Activated T-cell treated with anti-CD3 and anti-CD28 coated beads, Interleukin-2, amount 50 U/mL, for 72 hours (primary cell): ENCODE measurements around the gene ZNF701. TPM values are rescaled to one million over a fixed set of nuclear protein-coding genes. Genes with fewer than 3 reads are reported as not detected.
"Not testable (repeated sequence)": the region's sequence is repeated elsewhere in the genome, so short reads cannot be mapped to it uniquely, and the experiment has no call there.

ENCODE experiments used
- ATAC-seq, 2 donors: fragments of 150-1000 bp; cut with Tn5 transposase; replicated peaks in 1 of 2; 2 replicates each; pipeline ENCODE4 v1.10.0; 2021; ENCODE audit warnings: moderate library complexity in 2 of 2, mild to moderate bottlenecking in 1 of 2
- DNase-seq, 2 donors: peaks; one replicate each; pipeline ENCODE4 v3.0.0; 2021 to 2022; ENCODE audit warnings: mixed read lengths in 1 of 2
- H3K27ac Mint-ChIP-seq: one replicate; pipeline ENCODE4 v1.8.0; 2022; ENCODE audit warnings: mild to moderate bottlenecking, moderate library complexity, mixed read lengths
- H3K27me3 Mint-ChIP-seq: one replicate; pipeline ENCODE4 v1.8.0; 2022; ENCODE audit warnings: low read depth, mixed read lengths
- H3K36me3 Mint-ChIP-seq, 2 donors: one replicate each; pipeline ENCODE4 v1.8.0; 2022; ENCODE audit warnings: mixed read lengths in 2 of 2, mild to moderate bottlenecking in 1 of 2; ENCODE audit not compliant: insufficient read depth in 2 of 2
- H3K4me1 Mint-ChIP-seq: one replicate; pipeline ENCODE4 v1.8.0; 2022; ENCODE audit warnings: low read depth, mixed read lengths
- H3K4me3 Mint-ChIP-seq, 2 donors: one replicate each; pipeline ENCODE4 v1.8.0; 2022; ENCODE audit warnings: mild to moderate bottlenecking in 2 of 2, mixed read lengths in 2 of 2, moderate library complexity in 2 of 2
- H3K9me3 Mint-ChIP-seq, 2 donors: one replicate each; pipeline ENCODE4 v1.8.0; 2022; ENCODE audit warnings: mixed read lengths in 2 of 2
- total RNA-seq, 2 donors: library from RNA; stranded (reverse); gene quantifications; one replicate each; pipeline ENCODE4 v1.2.3, GENCODE V29; 2022

Gene ZNF701
- 10 to 100 TPM; 25.7 to 26.0 TPM for total RNA-seq

- peaks cover 40 to 50% of the 10 kb centered on the region in 2 donors for H3K36me3 Mint-ChIP-seq
- no peaks in the 10 kb centered on the region for H3K27me3 Mint-ChIP-seq
- H3K9me3 Mint-ChIP-seq, result peaks cover 15 to 30% of the 10 kb centered on the region in 2 donors
- ATAC-seq (peak; percentile 98), DNase-seq (peak; percentile 94 to 97)
- H3K27ac Mint-ChIP-seq, result peak within 1 kb of the TSS; percentile 85
- H3K4me3 Mint-ChIP-seq, result peak within 1 kb of the TSS; percentile 95 to 99
- peaks cover 31% of the 10 kb centered on the region for H3K4me1 Mint-ChIP-seq
Measured at GRCh38 chr19:52570000-52570861, at the start of gene ZNF701. Gene ZNF701, plus strand, starts transcription at chr19:52570287. Its CDS starts 3,861 bp downstream, at chr19:52574148.

- Mint-ChIP-seq H3K4me1 (peaks cover 7% of the 10 kb centered on the region), H3K4me3 (no peak overlapping the region), H3K9me3 (peaks cover 4 to 18% of the 10 kb centered on the region in 2 donors), H3K27me3 (no peaks in the 10 kb centered on the region), H3K27ac (no peak overlapping the region), H3K36me3 (peaks cover 9 to 13% of the 10 kb centered on the region in 2 donors)
- DNase-seq (no peak), ATAC-seq (no peak)
Measured at GRCh38 chr19:52522551-52522950, 47.5 kb upstream of the ZNF701 start.

- H3K27me3 Mint-ChIP-seq, result no peaks in the 10 kb centered on the region
- H3K36me3 Mint-ChIP-seq, result peaks cover 14 to 23% of the 10 kb centered on the region in 2 donors
- H3K9me3 Mint-ChIP-seq, result peaks cover 2 to 14% of the 10 kb centered on the region in 2 donors
- DNase-seq (no peak), ATAC-seq (no peak)
- peaks cover 11% of the 10 kb centered on the region for H3K4me1 Mint-ChIP-seq
- no peak overlapping the region for H3K27ac Mint-ChIP-seq
- H3K4me3 Mint-ChIP-seq, result no peak overlapping the region
Measured at GRCh38 chr19:52524086-52524485, 46.0 kb upstream of the ZNF701 start.

GRCh38 chr19:52527134-52527955, 42.7 kb upstream of the ZNF701 start, which contains the start of gene ZNF808:
Gene ZNF808, plus strand, starts transcription at chr19:52527668. Its CDS starts 15,617 bp downstream, at chr19:52543285.
- DNase-seq (peak; percentile 93 to 94), ATAC-seq (peak; percentile 92 to 93)
- Mint-ChIP-seq H3K9me3 (peaks cover 0 to 10% of the 10 kb centered on the region in 2 donors), H3K27me3 (no peaks in the 10 kb centered on the region), H3K4me1 (peaks cover 14% of the 10 kb centered on the region), H3K4me3 (peak within 1 kb of the TSS; percentile 88 to 98), H3K27ac (peak within 1 kb of the TSS; percentile 94), H3K36me3 (peaks cover 10 to 19% of the 10 kb centered on the region in 2 donors)

GRCh38 chr19:52527956-52528351, 42.1 kb upstream of the ZNF701 start:
- Mint-ChIP-seq H3K9me3 (peaks cover 0 to 7% of the 10 kb centered on the region in 2 donors), H3K4me1 (peaks cover 14% of the 10 kb centered on the region), H3K4me3 (peak overlapping the region; percentile 88 to 98), H3K27me3 (no peaks in the 10 kb centered on the region), H3K27ac (peak overlapping the region; percentile 94), H3K36me3 (peaks cover 9 to 22% of the 10 kb centered on the region in 2 donors)
- peak in 1 of 2 donors; percentile 8 for DNase-seq
- ATAC-seq, result peak; percentile 1 to 12

GRCh38 chr19:52532480-52532879, 37.6 kb upstream of the ZNF701 start:
- no peaks in the 10 kb centered on the region for H3K27me3 Mint-ChIP-seq
- no peak for ATAC-seq
- H3K36me3 Mint-ChIP-seq, result peaks cover 14 to 34% of the 10 kb centered on the region in 2 donors
- no peak for DNase-seq
- no peak overlapping the region for H3K4me3 Mint-ChIP-seq
- peaks cover 38% of the 10 kb centered on the region for H3K4me1 Mint-ChIP-seq
- peak overlapping the region; percentile 68 for H3K27ac Mint-ChIP-seq
- H3K9me3 Mint-ChIP-seq, result no peaks in the 10 kb centered on the region

GRCh38 chr19:52533901-52534300, 36.2 kb upstream of the ZNF701 start:
- DNase-seq (no peak), ATAC-seq (no peak)
- Mint-ChIP-seq H3K36me3 (peaks cover 12 to 31% of the 10 kb centered on the region in 2 donors), H3K4me1 (peaks cover 29% of the 10 kb centered on the region), H3K27me3 (no peaks in the 10 kb centered on the region), H3K27ac (no peak overlapping the region), H3K9me3 (peaks cover 0 to 4% of the 10 kb centered on the region in 2 donors), H3K4me3 (peak overlapping the region in 1 of 2 donors; percentile 94)

- H3K27me3 Mint-ChIP-seq, H3K27ac Mint-ChIP-seq, H3K9me3 Mint-ChIP-seq: not testable (repeated sequence)
- Mint-ChIP-seq H3K4me1 (peaks cover 24% of the 10 kb centered on the region), H3K4me3 (peak overlapping the region; percentile 93 to 94), H3K36me3 (peaks cover 12 to 37% of the 10 kb centered on the region in 2 donors)
- DNase-seq (peak; percentile 13 to 21), ATAC-seq (peak; percentile 1 to 6)
Measured at GRCh38 chr19:52535385-52535770, 34.7 kb upstream of the ZNF701 start.

GRCh38 chr19:52535771-52536447, 34.2 kb upstream of the ZNF701 start:
- DNase-seq (peak; percentile 91 to 92), ATAC-seq (peak; percentile 94 to 96)
- Mint-ChIP-seq H3K27me3 (no peaks in the 10 kb centered on the region), H3K36me3 (peaks cover 16 to 40% of the 10 kb centered on the region in 2 donors), H3K27ac (peak overlapping the region; percentile 80), H3K4me1 (peaks cover 24% of the 10 kb centered on the region), H3K9me3 (peaks cover 0 to 4% of the 10 kb centered on the region in 2 donors), H3K4me3 (peak overlapping the region; percentile 93 to 94)

- no peaks in the 10 kb centered on the region for H3K27me3 Mint-ChIP-seq
- H3K36me3 Mint-ChIP-seq, result peaks cover 19 to 43% of the 10 kb centered on the region in 2 donors
- H3K27ac Mint-ChIP-seq, result peak overlapping the region; percentile 80
- peaks cover 24% of the 10 kb centered on the region for H3K4me1 Mint-ChIP-seq
- ATAC-seq (peak; percentile 35 to 58), DNase-seq (peak; percentile 53 to 65)
- peak overlapping the region; percentile 93 to 94 for H3K4me3 Mint-ChIP-seq
- peaks cover 0 to 4% of the 10 kb centered on the region in 2 donors for H3K9me3 Mint-ChIP-seq
Measured at GRCh38 chr19:52536448-52536800, 33.7 kb upstream of the ZNF701 start.

- not testable (repeated sequence) for H3K9me3 Mint-ChIP-seq, H3K27me3 Mint-ChIP-seq, ATAC-seq, DNase-seq, H3K4me3 Mint-ChIP-seq
- Mint-ChIP-seq H3K36me3 (peaks cover 33 to 55% of the 10 kb centered on the region in 2 donors), H3K4me1 (peaks cover 40% of the 10 kb centered on the region), H3K27ac (peak overlapping the region; percentile 0)
Measured at GRCh38 chr19:52538815-52539214, 31.3 kb upstream of the ZNF701 start.

GRCh38 chr19:52541176-52541575, 28.9 kb upstream of the ZNF701 start:
- Mint-ChIP-seq H3K36me3 (peaks cover 40 to 59% of the 10 kb centered on the region in 2 donors), H3K4me1 (peaks cover 28% of the 10 kb centered on the region)
- not testable (repeated sequence) for DNase-seq, H3K27me3 Mint-ChIP-seq, ATAC-seq, H3K27ac Mint-ChIP-seq, H3K9me3 Mint-ChIP-seq, H3K4me3 Mint-ChIP-seq
